Activated CD4-positive, alpha-beta T cell treated with anti-CD3 and anti-CD28 coated beads, Interleukin-2, amount 10 ng/mL, durations not matched to agents 7 days and 5 days (primary cell): ENCODE data around the gene TLE6. TPM values are rescaled to one million over a fixed set of nuclear protein-coding genes. Genes with fewer than 3 reads are reported as not detected.
A peak's percentile ranks its signal among the peaks of the same experiment; 100 is the strongest.
"Not testable (repeated sequence)": the region's sequence is repeated elsewhere in the genome, so short reads cannot be mapped to it uniquely, and the experiment has no call there.

Source experiments
- CTCF ChIA-PET: fragments of 350-600 bp; sonication (Branson Sonifier 250); formaldehyde crosslinking; loops from one replicate; lab custom pipeline; 2021; ENCODE audit warnings: antibody characterized with exemption; lab: Charles Lee
- POLR2A ChIA-PET: fragments of 350-600 bp; sonication (Branson Sonifier 250); formaldehyde crosslinking; loops from one replicate; lab custom pipeline; 2021; ENCODE audit warnings: antibody characterized with exemption; lab: Charles Lee
- DNase-seq: peaks from one replicate; pipeline ENCODE4 v3.0.0-alpha.2; 2020
- H3K27ac Mint-ChIP-seq: one replicate; pipeline ENCODE4 v1.8.0; 2021; ENCODE audit warnings: mild to moderate bottlenecking, moderate library complexity, mixed read lengths
- H3K27me3 Mint-ChIP-seq: one replicate; pipeline ENCODE4 v1.8.0; 2021; ENCODE audit warnings: mixed read lengths
- H3K36me3 Mint-ChIP-seq: one replicate; pipeline ENCODE4 v1.8.0; 2021; ENCODE audit warnings: low read depth, mixed read lengths
- H3K4me1 Mint-ChIP-seq: one replicate; pipeline ENCODE4 v1.8.0; 2021; ENCODE audit warnings: mixed read lengths
- H3K4me3 Mint-ChIP-seq: one replicate; pipeline ENCODE4 v1.8.0; 2021; ENCODE audit warnings: mild to moderate bottlenecking, moderate library complexity, mixed read lengths
- H3K9me3 Mint-ChIP-seq: one replicate; pipeline ENCODE4 v1.8.0; 2021; ENCODE audit warnings: mixed read lengths
- total RNA-seq, 2 experiments: library from RNA; stranded (reverse); gene quantifications; one replicate each; pipeline ENCODE4 v1.2.3, GENCODE V29; 2021

TLE6 gene
- total RNA-seq, 2 experiments from 2014 or later = 1.2 to 1.6 TPM

- H3K27ac Mint-ChIP-seq, H3K9me3 Mint-ChIP-seq, DNase-seq, H3K36me3 Mint-ChIP-seq: not testable (repeated sequence)
- Mint-ChIP-seq H3K27me3 (peaks cover 17% of the 10 kb centered on the region), H3K4me1 (peaks cover 21% of the 10 kb centered on the region), H3K4me3 (peak overlapping the region; percentile 79)
- POLR2A ChIA-PET = interaction anchor here (0.8 kb wide), 1 partner anchor 16 kb away, joined by 3 read pairs; no protein-coding TSS in a partner anchor
- CTCF ChIA-PET = interaction anchor here (1.7 to 3.2 kb wide), 5 partner anchors 13 to 86 kb away, joined by 4 to 21 read pairs (median 10); no protein-coding TSS in a partner anchor
These were observed 59.7 kb downstream of the TLE6 start for GRCh38 chr19:3036977-3037544.

- Mint-ChIP-seq H3K36me3 (no peaks in the 10 kb centered on the region), H3K9me3 (no peaks in the 10 kb centered on the region), H3K4me3 (no peak overlapping the region), H3K4me1 (peaks cover 25% of the 10 kb centered on the region), H3K27ac (no peak overlapping the region), H3K27me3 (peaks cover 10% of the 10 kb centered on the region)
- ChIA-PET POLR2A (interaction anchor here (0.6 kb wide), 1 partner anchor 42 kb away, joined by 3 read pairs; no protein-coding TSS in a partner anchor), CTCF (interaction anchor here (3.2 kb wide), 1 partner anchor 15 kb away, joined by 13 read pairs; no protein-coding TSS in a partner anchor)
- DNase-seq = no peak
These were observed 60.9 kb downstream of the TLE6 start for GRCh38 chr19:3038214-3038613.

- Mint-ChIP-seq H3K27ac (peak overlapping the region; percentile 31), H3K36me3 (no peaks in the 10 kb centered on the region), H3K4me1 (peaks cover 25% of the 10 kb centered on the region), H3K4me3 (no peak overlapping the region), H3K9me3 (no peaks in the 10 kb centered on the region), H3K27me3 (peaks cover 4% of the 10 kb centered on the region)
- ChIA-PET POLR2A (no interaction called here), CTCF (interaction anchor here (0.6 to 1.1 kb wide), 7 partner anchors 13 to 101 kb away, joined by 3 to 5 read pairs (median 3); no protein-coding TSS in a partner anchor)
- DNase-seq = no peak
These were observed 61.8 kb downstream of the TLE6 start for GRCh38 chr19:3039125-3039524.

GRCh38 chr19:3039641-3040077 lies 62.3 kb downstream of the TLE6 start:
- DNase-seq = no peak
- Mint-ChIP-seq H3K4me3 (no peak overlapping the region), H3K36me3 (no peaks in the 10 kb centered on the region), H3K27me3 (peaks cover 1% of the 10 kb centered on the region), H3K27ac (no peak overlapping the region), H3K4me1 (peaks cover 19% of the 10 kb centered on the region), H3K9me3 (no peaks in the 10 kb centered on the region)
- ChIA-PET POLR2A (no interaction called here), CTCF (interaction anchor here (0.7 to 1.1 kb wide), 3 partner anchors 13 to 334 kb away, joined by 3 to 6 read pairs (median 3); no protein-coding TSS in a partner anchor)

GRCh38 chr19:3041327-3041726 lies 64.0 kb downstream of the TLE6 start:
- no peak for DNase-seq
- POLR2A ChIA-PET = no interaction called here
- no peak overlapping the region for H3K27ac Mint-ChIP-seq
- peaks cover 9% of the 10 kb centered on the region for H3K4me1 Mint-ChIP-seq
- H3K36me3 Mint-ChIP-seq = no peaks in the 10 kb centered on the region
- no peaks in the 10 kb centered on the region for H3K9me3 Mint-ChIP-seq
- H3K4me3 Mint-ChIP-seq = no peak overlapping the region
- CTCF ChIA-PET = interaction anchor here (1.1 kb wide), 1 partner anchor 62 kb away, joined by 4 read pairs; no protein-coding TSS in a partner anchor
- H3K27me3 Mint-ChIP-seq = peaks cover 4% of the 10 kb centered on the region

GRCh38 chr19:3041761-3042620 lies 64.6 kb downstream of the TLE6 start:
- Mint-ChIP-seq H3K4me3 (no peak overlapping the region), H3K36me3 (no peaks in the 10 kb centered on the region), H3K27me3 (peaks cover 4% of the 10 kb centered on the region), H3K4me1 (peaks cover 6% of the 10 kb centered on the region), H3K27ac (no peak overlapping the region), H3K9me3 (no peaks in the 10 kb centered on the region)
- ChIA-PET POLR2A (no interaction called here), CTCF (interaction anchor here (1.1 kb wide), 2 partner anchors 45 to 62 kb away, joined by 3 to 4 read pairs; no protein-coding TSS in a partner anchor)
- no peak for DNase-seq

- H3K27ac Mint-ChIP-seq = no peak overlapping the region
- H3K36me3 Mint-ChIP-seq = no peaks in the 10 kb centered on the region
- peaks cover 7% of the 10 kb centered on the region for H3K4me1 Mint-ChIP-seq
- H3K27me3 Mint-ChIP-seq = peaks cover 7% of the 10 kb centered on the region
- no peak for DNase-seq
- no peaks in the 10 kb centered on the region for H3K9me3 Mint-ChIP-seq
- ChIA-PET CTCF (interaction anchor here (1.1 kb wide), 1 partner anchor 46 kb away, joined by 3 read pairs; no protein-coding TSS in a partner anchor), POLR2A (no interaction called here)
- H3K4me3 Mint-ChIP-seq = no peak overlapping the region
These were observed 65.4 kb downstream of the TLE6 start for GRCh38 chr19:3042621-3043267.

Other genes starting within 250 kb of the TLE6 start
- 10 to 100 TPM; 31.5 to 37.5 TPM for gene SLC39A3, start 237.5 kb upstream of the TLE6 start, total RNA-seq
- gene SGTA, start 194.3 kb upstream of the TLE6 start, total RNA-seq = 10 to 100 TPM; 46.6 to 46.9 TPM
- gene THOP1, start 192.1 kb upstream of the TLE6 start, total RNA-seq = 10 to 100 TPM; 84.2 to 97.1 TPM
- gene ZNF554, start 157.7 kb upstream of the TLE6 start, total RNA-seq = 1 to 10 TPM; 4.1 to 4.6 TPM
- gene ZNF555, start 136.1 kb upstream of the TLE6 start, total RNA-seq = 1 to 10 TPM; 2.2 to 3.2 TPM
- gene ZNF556, start 110.2 kb upstream of the TLE6 start, total RNA-seq = not detected
- 1 to 10 TPM; 4.4 to 4.9 TPM for gene ZNF57, start 76.6 kb upstream of the TLE6 start, total RNA-seq
- 1 to 10 TPM; 4.6 to 5.6 TPM for gene ZNF77, start 32.6 kb upstream of the TLE6 start, total RNA-seq
- gene TLE2, start 51.7 kb downstream of the TLE6 start, total RNA-seq = under 1 TPM; 0.99 to 1.00 TPM
- 100 to 1,000 TPM; 837 to 960 TPM for gene TLE5, start 84.9 kb downstream of the TLE6 start, total RNA-seq
- gene GNA11, start 116.8 kb downstream of the TLE6 start, total RNA-seq = under 1 TPM; 0.79 to 0.87 TPM
- gene GNA15, start 158.5 kb downstream of the TLE6 start, total RNA-seq = 10 to 100 TPM; 22.8 to 23.6 TPM
- 100 to 1,000 TPM; 162 to 209 TPM for gene S1PR4, start 201.2 kb downstream of the TLE6 start, total RNA-seq
- 10 to 100 TPM; 52.1 to 56.0 TPM for gene NCLN, start 208.4 kb downstream of the TLE6 start, total RNA-seq
- gene CELF5, start 247.1 kb downstream of the TLE6 start, total RNA-seq = under 1 TPM; 0.06 to 0.20 TPM